Kidney (tissue), 14 donors: ENCODE measurements around the gene TUBB4A. TPM values are rescaled to one million over a fixed set of nuclear protein-coding genes. Genes with fewer than 3 reads are reported as not detected.
"Not testable (repeated sequence)": the region's sequence is repeated elsewhere in the genome, so short reads cannot be mapped to it uniquely, and the experiment has no call there.

ENCODE experiments used
- DNase-seq, 5 donors: peaks; one replicate each; pipeline ENCODE4 v3.0.0-alpha.2; 2013 to 2020
- FAIRE-seq: peaks from 2 replicates; lab custom pipeline; 2012; peaks lifted over from hg19 to GRCh38; lab: Jason Lieb, UNC
- H3K27ac ChIP-seq, 2 donors: one replicate each; pipeline ENCODE4 v1.7.0; 2013; ENCODE audit warnings: low read depth in 2 of 2, low read length in 2 of 2, inconsistent platforms in 1 of 2
- H3K27me3 ChIP-seq: one replicate; pipeline ENCODE4 v1.7.1; 2013; ENCODE audit warnings: low read length, inconsistent platforms; ENCODE audit not compliant: control insufficient read depth, insufficient read depth
- H3K36me3 ChIP-seq, 3 donors: one replicate each; pipeline versions ENCODE4 v1.7.0 to v1.7.1; 2013; ENCODE audit warnings: low read length in 3 of 3, control low read depth in 1 of 3, inconsistent platforms in 1 of 3; ENCODE audit not compliant: insufficient read depth in 3 of 3, control insufficient read depth in 2 of 3
- H3K4me1 ChIP-seq, 3 donors: one replicate each; pipeline versions ENCODE4 v1.7.0 to v1.7.1; 2013; ENCODE audit warnings: low read length in 3 of 3, inconsistent platforms in 1 of 3, low read depth in 1 of 3; ENCODE audit not compliant: control insufficient read depth in 2 of 3, insufficient read depth in 2 of 3
- H3K4me3 ChIP-seq, 3 donors: one replicate each; pipeline versions ENCODE4 v1.7.0 to v1.8.1; 2013; ENCODE audit warnings: low read length in 3 of 3, control low read depth in 1 of 3, inconsistent platforms in 1 of 3
- H3K9ac ChIP-seq, 3 donors: one replicate each; pipeline versions ENCODE4 v1.7.0 to v1.7.1; 2013; ENCODE audit warnings: low read length in 3 of 3, control low read depth in 1 of 3, inconsistent platforms in 1 of 3
- H3K9me3 ChIP-seq, 3 donors: one replicate each; pipeline versions ENCODE4 v1.7.0 to v1.7.1; 2013; ENCODE audit warnings: low read length in 3 of 3, control low read depth in 1 of 3, inconsistent platforms in 1 of 3; ENCODE audit not compliant: control insufficient read depth in 2 of 3, insufficient read depth in 1 of 3
- CTCF ChIP-seq: IDR thresholded peaks from 3 replicates; pipeline ENCODE4 v1.5.1; 2012; ENCODE audit warnings: mild to moderate bottlenecking, moderate library complexity, borderline replicate concordance; ENCODE audit not compliant: insufficient read depth; ENCODE audit errors: extremely low read depth
- intact Hi-C: fragments of 100-400 bp; cut with DNase I; formaldehyde crosslinking; loops from one replicate; pipeline ENCODE4 v1.11.1; 2022
- polyA plus RNA-seq: library from polyadenylated mRNA; stranded (reverse); fragments of 350-450 nt; fragmentation: Illumina TruSeq; extraction: RNeasy Lipid Tissue Mini Kit (QIAGEN cat#74804); gene quantifications from one replicate; pipeline ENCODE4 v1.2.3, GENCODE V29; 2014; ENCODE audit warnings: low read depth, low replicate concordance; ENCODE audit not compliant: insufficient read depth
- total RNA-seq: library from RNA; stranded (reverse); fragmentation: NEBNext Ultra II Directional; extraction: Animal tissue kit (Norgen Biotek cat#: 25700); gene quantifications from one replicate; pipeline ENCODE4 v1.2.1, GENCODE V29; 2021
- donor health status: control.
- donor health status: control.
- donor health status: control.
- donor health status: control.
- donor health status: control.
- donor health status: DM: yes; HTN: yes; CAD: no.
- donor health status: Normal renal cell carcinoma (clear cell type).

Gene TUBB4A
- total and polyA plus RNA-seq, 2 donors from 2014 or later: 4.4 to 11.3 TPM

DNA sequence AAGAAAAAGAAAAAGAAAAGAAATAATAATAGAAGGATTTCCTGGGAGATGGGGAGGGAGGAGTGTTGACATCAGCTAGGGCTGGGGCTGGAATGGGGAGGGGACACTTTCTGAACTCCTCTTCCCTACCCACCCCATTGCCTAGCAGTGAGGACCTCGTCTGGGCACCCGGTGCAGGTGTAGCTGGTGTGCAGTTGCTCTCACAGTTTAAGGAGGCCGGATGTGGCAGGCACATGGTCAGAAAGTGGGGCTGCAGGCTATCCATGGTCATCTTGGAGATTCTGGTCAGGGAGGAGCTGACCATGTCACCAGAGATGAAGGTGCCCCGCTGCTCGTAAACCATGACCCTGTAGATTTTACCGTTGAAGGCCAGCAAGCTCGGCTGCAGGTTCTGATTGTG, 8.5 kb upstream of the TUBB4A start:
- TF ChIP-seq CTCF: no peak
- H3K36me3 ChIP-seq: no peaks in the 10 kb centered on the region
- DNase-seq (no peak), FAIRE-seq (no peak)
- no peaks in the 10 kb centered on the region for H3K27me3 ChIP-seq
- no peaks in the 10 kb centered on the region for H3K4me1 ChIP-seq
- H3K27ac ChIP-seq: no peak overlapping the region
- no peak overlapping the region for H3K4me3 ChIP-seq
- no peaks in the 10 kb centered on the region for H3K9me3 ChIP-seq
- intact Hi-C loops: loop anchor here (10.0 kb wide), 1 partner anchor 114 kb away; no protein-coding TSS in a partner anchor
- H3K9ac ChIP-seq: no peak overlapping the region

DNA sequence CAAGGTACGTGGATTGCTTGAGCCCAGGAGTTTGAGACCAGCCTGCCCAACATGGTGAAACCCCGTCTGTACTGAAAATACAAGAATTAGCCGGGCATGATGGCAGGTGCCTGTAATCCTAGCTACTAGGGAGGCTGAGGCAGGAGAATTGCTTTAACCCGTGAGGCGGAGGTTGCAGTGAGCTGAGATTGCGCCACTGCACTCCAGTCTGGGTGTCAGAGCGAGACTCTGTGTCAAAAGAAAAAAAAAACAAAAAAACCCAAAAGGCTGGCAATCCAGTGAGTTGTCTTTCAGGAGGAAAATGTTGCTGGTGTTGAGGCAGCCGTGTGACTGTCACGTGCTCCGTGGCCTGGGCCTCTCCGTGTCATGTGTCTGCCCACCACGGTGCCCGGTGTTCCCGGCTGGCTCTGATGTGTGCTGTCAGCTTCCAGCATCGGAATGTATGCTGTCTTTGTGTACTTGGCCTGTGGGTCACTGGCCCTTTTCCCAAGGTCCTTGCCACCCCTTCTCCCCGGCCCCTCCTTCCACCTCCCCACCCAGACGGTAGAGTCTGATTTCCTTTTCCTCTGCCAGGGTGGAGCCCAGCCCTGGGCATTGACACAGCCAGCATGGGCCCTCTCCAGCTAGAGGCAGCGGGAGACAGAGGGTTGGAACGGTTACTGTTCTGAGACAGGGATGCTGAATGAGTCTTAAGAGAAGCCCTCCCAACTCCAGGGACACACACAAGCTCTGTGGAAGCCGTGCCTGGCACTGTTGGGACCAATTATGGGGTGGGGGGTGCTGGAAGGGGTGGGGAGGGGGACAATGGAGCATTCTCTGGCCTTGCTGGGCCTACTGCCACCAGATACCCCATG, 7.2 kb upstream of the TUBB4A start:
- no peaks in the 10 kb centered on the region for H3K4me1 ChIP-seq
- no peak overlapping the region for H3K27ac ChIP-seq
- TF ChIP-seq CTCF: no peak
- intact Hi-C loops: no loop called here
- DNase-seq (peak in 1 of 5 donors; percentile 81), FAIRE-seq (no peak)
- H3K4me3 ChIP-seq: no peak overlapping the region
- no peaks in the 10 kb centered on the region for H3K36me3 ChIP-seq
- no peaks in the 10 kb centered on the region for H3K27me3 ChIP-seq
- no peak overlapping the region for H3K9ac ChIP-seq
- H3K9me3 ChIP-seq: no peaks in the 10 kb centered on the region

DNA sequence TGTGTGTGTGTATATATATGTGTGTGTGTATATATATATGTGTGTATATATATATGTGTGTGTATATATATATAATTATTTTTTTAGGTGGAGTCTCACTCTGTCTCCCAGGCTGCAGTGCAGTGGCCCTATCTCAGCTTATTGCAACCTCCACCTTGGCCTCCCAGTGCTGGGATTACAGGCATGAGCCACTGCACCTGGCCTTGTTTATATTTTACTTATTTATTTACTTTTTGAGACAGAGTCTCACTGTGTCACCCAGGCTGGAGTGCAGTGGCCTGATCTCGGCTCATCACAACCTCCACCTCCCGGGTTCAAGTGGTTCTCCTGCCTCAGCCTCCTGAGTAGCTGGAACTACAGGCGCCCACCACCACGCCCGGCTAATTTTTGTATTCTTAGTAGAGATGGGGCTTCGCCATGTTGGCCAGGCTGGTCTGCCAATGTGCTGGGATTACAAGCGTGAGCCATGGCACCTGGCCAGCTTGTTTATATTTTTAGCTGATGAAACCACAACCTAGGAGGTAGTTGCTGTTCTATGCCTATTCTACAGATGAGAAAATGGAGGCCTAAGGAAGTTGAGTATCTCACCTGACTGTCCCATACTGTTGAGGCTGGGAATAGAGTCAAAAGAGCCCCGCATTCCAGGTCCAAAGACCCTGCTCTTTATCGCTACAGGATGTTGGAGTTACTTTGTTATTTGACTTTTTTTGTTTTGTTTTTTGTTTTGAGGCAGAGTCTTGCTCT, 6.1 kb upstream of the TUBB4A start:
- H3K9me3 ChIP-seq, DNase-seq, H3K4me3 ChIP-seq, H3K36me3 ChIP-seq, H3K9ac ChIP-seq, H3K4me1 ChIP-seq, FAIRE-seq, intact Hi-C loops, H3K27me3 ChIP-seq, H3K27ac ChIP-seq: not testable (repeated sequence)
